GM10266 (cell line): ENCODE results near the gene REXO4.

Source experiments
- DNase-seq: peaks from one replicate; pipeline ENCODE4 v3.0.0; 2012; ENCODE audit errors: extremely low spot score
- CTCF ChIP-seq: IDR thresholded peaks from 2 replicates; pipeline ENCODE4 v1.5.1; 2012; ENCODE audit warnings: mild to moderate bottlenecking, low read depth; ENCODE audit not compliant: control insufficient read depth, insufficient read depth; ENCODE audit errors: missing control alignments

The REXO4 gene

GRCh38 chr9:133461975-133462374, 44.2 kb upstream of the REXO4 start:
- no peak for DNase-seq
- peak; percentile 19 for TF ChIP-seq CTCF

- TF ChIP-seq CTCF = no peak
- DNase-seq = peak; percentile 79
These were observed 42.8 kb upstream of the REXO4 start for GRCh38 chr9:133460405-133461175.

- peak; percentile 99 for DNase-seq
- peak; percentile 10 for TF ChIP-seq CTCF
These were observed 41.9 kb upstream of the REXO4 start, which contains the start of gene CACFD1 for GRCh38 chr9:133459476-133460404. Gene CACFD1 (plus strand): TSS chr9:133459978. CDS start chr9:133460067, 89 bp downstream.

- no peak for DNase-seq
- TF ChIP-seq CTCF = no peak
These were observed 41.0 kb upstream of the REXO4 start for GRCh38 chr9:133458643-133459312.

- no peak for TF ChIP-seq CTCF
- DNase-seq = no peak
These were observed 39.9 kb upstream of the REXO4 start for GRCh38 chr9:133457748-133458147.

- DNase-seq = no peak
- TF ChIP-seq CTCF = no peak
These were observed 39.4 kb upstream of the REXO4 start for GRCh38 chr9:133457233-133457632.

- no peak for DNase-seq
- no peak for TF ChIP-seq CTCF
These were observed 38.6 kb upstream of the REXO4 start for GRCh38 chr9:133456409-133456808.
